Gastrocnemius medialis (tissue), 4 donors: ENCODE measurements around the gene PHTF2.

Experiments
- POLR2A ChIP-seq, 2 donors: fragments of 450-650 bp; IDR thresholded peaks; one replicate each; pipeline ENCODE4 v1.6.1; 2017; ENCODE audit warnings: antibody characterized with exemption in 2 of 2, mild to moderate bottlenecking in 2 of 2, moderate library complexity in 2 of 2
- TF ChIP-seq, protein P1 (sequence below), 5 experiments: fragments of 450-650 bp in 3 of 5; fragments of 200-600 bp in 2 of 5; sonication (generic) in 2 of 5; IDR thresholded peaks in 4 of 5; conservative IDR thresholded peaks in 1 of 5; 1 replicate in 4 of 5; 2 replicates in 1 of 5; pipeline ENCODE4 v1.5.1; 2016 to 2019; ENCODE audit warnings: antibody characterized with exemption in 5 of 5, mild to moderate bottlenecking in 3 of 5, moderate library complexity in 3 of 5

DNA sequence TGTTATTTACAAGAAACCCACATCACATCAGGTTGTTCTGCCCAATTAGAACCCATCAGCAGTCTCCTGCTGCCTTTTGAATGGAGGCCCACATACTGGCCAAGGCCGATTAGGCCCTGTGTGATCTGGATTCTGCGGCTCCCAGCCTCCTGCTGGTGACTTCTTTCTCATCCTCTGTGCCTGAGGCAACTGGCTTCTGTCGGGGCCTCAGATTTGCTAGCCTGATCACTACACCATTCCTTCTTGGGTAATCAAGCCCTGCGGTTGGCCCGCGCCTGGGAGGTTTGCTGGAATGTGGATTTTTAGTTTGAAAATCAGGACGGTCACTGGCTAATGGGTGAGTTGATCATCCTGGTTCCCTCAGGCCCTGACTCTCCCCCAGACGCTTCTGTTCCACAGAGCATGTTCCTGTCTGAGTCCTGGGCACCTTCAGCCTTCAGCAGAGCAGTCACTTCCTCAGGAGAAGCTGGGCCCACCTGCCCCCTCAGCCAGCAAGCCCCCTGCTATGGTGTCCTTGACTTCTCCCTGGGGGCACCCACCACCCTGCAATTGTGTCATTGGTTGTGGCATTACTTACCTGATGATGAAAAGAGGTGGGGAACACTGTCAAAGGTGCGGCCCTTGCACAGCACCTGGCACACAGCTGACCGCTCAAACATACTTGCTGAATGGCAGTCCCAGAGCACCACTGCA, 207.6 kb downstream of the PHTF2 start:
- TF ChIP-seq, protein P1, sequence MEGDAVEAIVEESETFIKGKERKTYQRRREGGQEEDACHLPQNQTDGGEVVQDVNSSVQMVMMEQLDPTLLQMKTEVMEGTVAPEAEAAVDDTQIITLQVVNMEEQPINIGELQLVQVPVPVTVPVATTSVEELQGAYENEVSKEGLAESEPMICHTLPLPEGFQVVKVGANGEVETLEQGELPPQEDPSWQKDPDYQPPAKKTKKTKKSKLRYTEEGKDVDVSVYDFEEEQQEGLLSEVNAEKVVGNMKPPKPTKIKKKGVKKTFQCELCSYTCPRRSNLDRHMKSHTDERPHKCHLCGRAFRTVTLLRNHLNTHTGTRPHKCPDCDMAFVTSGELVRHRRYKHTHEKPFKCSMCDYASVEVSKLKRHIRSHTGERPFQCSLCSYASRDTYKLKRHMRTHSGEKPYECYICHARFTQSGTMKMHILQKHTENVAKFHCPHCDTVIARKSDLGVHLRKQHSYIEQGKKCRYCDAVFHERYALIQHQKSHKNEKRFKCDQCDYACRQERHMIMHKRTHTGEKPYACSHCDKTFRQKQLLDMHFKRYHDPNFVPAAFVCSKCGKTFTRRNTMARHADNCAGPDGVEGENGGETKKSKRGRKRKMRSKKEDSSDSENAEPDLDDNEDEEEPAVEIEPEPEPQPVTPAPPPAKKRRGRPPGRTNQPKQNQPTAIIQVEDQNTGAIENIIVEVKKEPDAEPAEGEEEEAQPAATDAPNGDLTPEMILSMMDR (IDR thresholded peaks at IDR 0.05 in 4 of 5, conservative IDR thresholded peaks at IDR 0.05 in 1 of 5), result no peak
- no peak for TF ChIP-seq POLR2A (IDR thresholded peaks at IDR 0.05)
